Stimulated activated CD4-positive, alpha-beta T cell treated with anti-CD3 and anti-CD28 coated beads, TNF-alpha, amount 100 ng/mL, for 1 hour (primary cell): ENCODE data around the gene LAMC2.

Source experiments
- DNase-seq, 3 donors: peaks; one replicate each; pipeline ENCODE4 v3.0.0-alpha.2; 2020; ENCODE audit warnings: low read depth in 3 of 3, low spot score in 1 of 3

Gene LAMC2

DNA sequence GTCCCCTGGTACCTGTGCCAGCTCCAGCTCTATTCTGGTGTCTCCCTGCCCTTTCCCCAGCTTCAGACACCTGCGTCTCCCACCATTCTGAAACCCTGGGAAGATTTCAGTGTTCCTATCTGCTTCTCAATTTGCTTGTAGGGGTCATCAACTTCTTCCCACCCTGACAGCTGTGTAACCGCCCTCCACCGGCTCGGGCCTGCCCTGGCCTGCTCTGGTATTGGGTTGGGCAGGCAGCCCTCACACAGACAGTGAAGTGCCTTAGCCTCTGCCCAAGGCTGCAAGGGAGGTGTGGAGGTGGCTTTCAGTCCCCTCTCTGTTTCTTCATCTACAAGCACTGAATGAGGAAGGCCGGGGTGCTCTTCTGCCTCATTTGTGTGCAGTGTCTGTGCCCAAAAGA, 97.2 kb downstream of the LAMC2 start:
- no peak for DNase-seq

DNA sequence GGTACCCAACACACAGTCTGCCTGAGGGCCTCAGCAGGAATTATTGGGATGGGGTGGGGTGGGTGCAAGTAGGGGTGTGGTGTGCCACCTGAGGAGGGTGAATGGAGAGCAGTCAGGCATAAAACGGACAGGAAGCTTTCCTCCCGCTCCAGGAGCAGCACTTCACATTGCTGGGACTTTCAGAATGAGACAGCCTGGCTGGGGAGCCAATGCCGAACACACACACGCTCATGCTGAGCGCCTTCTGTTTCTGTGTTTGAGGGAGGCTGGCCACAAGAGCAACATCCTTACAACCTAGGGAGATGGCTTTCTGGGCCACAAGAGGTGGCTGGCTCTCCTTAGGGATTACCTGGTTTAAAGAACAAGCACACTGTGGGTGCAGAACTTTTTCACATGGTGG, 98.0 kb downstream of the LAMC2 start:
- no peak for DNase-seq

DNA sequence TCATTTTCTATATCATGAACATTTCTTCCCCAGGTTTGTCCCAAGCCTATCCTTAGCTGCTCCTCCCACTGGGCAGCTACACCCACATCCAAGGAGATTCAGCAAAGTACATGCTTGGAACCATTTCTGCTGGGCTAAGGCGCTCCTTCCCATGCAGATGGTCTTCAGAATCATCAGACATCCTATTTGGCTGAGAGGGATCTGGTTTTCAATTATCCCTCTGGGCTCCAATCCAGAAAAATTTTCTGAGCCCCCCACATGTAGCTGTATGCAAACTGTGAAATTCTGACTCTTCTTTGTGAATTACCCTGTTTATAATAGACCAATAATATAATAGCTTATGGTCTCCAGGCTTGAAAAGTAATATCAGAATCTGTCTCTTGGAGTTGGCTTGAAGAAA, 99.2 kb downstream of the LAMC2 start:
- no peak for DNase-seq

DNA sequence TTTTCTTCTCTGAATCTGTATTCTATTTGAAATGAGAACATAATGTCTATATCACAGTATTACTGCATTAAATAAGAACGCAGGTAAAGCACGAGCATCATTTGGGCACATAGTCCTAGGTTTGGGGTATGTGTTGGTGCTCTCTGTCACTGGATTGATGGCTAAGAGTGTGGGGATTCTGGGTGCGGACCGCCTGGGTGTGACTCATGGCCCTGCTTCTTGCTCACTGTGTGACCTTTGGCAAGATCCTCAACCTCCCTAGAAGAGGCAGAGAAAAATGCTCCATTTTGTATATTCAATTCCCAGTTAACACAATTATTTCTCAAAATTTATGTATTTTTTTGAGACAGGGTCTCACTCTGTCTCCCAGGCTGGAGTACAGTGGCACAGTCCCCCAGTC, 99.7 kb downstream of the LAMC2 start:
- no peak for DNase-seq

DNA sequence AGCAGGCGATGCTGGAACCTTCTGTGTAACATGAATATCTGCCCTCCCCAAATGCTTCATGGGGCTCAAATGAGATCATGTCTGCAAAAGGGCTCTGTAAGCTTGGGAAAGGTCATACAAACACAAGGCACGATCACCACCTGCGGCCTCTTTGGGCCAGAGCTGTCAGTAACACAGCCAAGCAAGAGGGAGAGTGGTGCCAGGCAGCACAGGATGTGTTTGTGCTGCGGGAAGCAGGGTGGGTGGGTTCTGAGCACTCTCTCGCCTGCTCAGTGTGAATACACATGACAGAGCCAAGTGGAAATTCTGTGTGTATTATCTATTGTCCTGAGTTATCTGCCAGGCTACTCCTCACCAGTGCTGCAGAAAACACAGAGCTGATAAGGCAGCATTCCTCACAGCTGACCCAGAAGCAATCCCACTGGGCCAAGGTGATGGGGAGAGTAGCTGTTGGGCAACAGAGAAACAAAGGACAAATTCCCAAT, 101.2 kb downstream of the LAMC2 start:
- DNase-seq: no peak

DNA sequence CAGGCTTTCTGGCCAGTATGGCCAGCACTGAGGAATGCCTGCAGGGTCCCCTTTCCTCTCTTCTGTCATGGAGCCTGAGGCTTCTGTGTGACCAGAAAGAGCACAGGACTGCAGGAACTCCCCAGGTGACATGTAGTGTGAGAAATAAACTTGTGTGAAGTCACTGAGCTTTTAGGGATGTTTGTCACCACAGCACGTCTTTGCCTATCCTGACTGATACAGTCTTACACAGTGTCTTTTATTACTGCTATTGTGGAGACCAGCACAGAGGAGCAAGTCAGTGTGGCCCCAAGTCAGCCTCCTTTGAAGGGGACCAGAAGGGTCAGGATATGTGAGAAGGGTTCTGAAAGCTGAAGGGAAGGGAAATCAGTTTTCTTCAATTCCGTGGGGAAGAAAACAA, 102.5 kb downstream of the LAMC2 start:
- no peak for DNase-seq

DNA sequence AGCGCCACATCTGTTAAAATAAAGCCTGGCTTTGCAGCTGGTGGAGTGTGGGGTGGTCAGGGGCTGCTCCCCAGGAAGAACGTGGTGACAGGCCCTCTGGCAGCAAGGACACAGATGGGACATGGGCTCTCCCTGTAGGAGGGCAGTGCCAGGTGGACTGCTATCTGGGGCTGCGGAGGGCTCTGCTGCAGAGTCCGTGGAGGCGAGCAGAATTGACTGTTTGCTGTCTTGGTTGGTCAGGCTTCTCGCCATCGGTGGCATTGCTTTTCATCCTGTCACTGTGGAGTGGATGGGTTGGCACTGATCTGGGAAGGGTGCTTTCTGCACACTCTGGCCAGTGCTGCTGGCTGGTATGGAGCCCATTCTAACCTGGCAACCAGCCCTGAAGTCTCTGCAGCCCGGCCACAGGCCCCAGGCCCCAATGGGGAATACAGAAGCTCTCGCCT, 103.0 kb downstream of the LAMC2 start:
- no peak for DNase-seq

DNA sequence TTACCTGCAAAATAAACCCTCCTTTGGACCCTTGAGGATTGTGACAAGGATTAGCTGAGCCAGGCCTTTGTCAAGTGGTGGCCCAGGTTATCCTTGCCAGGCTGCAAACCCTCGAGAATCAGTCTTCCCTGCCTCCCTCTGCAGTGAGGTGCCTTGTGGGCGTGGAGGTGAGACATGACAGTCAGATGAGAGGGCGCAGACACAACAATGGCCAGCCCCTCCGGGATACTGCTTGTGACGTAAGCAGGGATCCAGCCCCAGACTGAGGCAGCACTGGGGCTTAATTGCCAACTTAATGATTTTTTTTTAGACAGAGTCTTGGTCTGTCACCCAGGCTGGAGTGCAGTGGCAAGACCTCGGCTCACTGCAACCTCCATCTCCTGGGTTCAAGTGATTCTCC, 104.6 kb downstream of the LAMC2 start:
- no peak for DNase-seq

DNA sequence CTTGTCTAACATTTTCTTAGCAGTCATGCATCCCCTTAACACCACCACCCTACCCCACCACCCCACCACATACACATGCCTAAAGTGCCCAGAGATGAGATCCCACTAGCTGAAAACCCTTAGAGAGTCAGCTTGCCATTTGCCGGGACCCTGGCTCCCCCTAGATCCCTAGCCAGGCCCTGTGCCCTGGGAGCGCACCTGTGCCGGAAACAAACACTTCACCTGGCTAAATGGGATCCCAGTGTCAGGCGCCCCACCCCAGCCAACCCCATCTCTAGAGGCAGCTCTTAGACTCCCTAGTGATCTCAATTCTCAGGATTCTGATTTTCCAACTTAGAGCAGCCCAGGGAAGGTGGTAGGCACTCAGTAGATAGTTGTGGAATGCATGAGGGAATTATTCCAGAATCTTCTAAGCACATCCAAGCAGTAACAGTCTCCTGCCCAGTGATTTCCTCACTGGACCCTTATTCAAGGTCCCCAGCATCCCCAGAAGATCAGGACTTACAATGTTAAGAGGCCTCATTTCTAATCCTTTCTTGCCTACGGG, 105.2 kb downstream of the LAMC2 start:
- no peak for DNase-seq

DNA sequence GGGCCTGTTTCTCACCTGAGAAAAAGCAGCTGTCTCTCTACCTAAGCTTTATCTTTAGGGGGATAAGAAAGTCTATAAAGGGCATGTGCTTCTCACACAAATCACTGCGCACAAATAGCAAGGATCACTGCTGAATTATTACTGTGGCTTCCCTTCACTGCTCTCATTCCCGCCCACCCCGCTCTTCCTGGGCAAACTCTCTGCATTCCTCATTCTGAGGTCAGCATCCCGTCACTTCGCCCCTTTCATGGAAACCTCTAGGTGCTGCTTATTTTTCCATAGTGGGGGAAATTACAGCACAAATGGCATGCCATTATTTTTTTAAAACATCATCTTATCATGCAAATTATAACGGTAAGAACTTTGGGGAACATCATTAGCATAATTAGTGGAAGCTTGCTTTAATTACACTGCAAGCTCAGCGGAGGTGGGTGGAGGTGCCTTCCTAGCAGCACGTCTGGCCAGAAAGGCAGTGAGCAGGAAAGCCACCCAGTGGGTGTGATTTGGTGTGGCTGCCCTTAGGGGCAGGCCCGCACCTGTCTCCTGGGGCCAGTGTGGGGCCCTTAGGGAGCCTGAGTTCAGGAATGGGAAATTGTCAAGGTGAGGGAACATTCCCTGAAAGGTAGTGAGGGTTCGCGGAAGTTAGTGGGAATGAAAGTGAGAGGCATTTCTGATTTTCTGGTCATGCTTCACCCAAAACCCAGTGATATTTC, 105.9 kb downstream of the LAMC2 start:
- no peak for DNase-seq

DNA sequence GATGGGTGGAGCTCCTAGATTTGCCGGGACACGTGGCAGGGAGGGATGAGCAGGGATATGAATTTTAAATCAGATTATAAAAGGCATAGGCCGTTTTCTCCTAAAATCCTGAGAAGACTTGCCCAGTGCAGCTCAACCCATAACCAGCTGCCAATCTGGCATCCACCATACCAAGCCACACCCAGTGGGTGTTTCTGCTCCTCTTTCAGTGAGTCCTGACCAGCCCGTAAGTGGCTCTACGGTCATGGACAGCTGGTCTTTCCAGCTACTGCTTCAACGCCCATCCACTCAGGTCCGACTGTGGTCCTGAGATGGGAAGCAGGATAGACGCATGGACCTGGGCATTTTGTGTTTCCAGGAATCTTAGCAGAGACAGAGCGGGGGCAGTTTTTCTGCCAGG, 107.2 kb downstream of the LAMC2 start:
- DNase-seq: no peak

DNA sequence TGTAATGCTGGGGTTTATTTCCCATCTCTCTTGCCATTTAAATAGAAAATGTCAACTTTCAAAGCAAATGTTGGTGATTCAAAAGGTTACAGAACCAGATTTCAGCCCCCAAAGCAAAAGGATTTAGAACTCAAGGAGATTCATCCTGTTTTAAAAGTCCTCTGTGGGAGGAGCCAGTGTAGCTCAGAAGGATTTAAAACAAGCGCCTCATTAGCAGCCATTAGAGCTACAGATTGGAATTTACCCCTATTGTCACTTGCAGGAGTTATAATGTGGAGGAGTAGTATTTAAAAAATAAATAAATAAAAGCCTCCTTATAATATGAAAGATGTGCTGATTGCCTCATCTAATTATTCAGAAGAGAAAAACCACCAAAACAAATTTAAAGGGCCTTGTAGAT, 107.8 kb downstream of the LAMC2 start:
- no peak for DNase-seq
